Liver (tissue), 9 donors: ENCODE data around the gene EZR. TPM values are rescaled to one million over a fixed set of nuclear protein-coding genes. Genes with fewer than 3 reads are reported as not detected.

Experiments used
- DNase-seq: peaks from one replicate; pipeline ENCODE4 v3.0.0-alpha.2; 2017; ENCODE audit warnings: low spot score
- H3K27ac ChIP-seq, 2 donors: one replicate each; pipeline ENCODE4 v1.7.0; 2013; ENCODE audit warnings: inconsistent platforms in 2 of 2, low read length in 2 of 2, control low read depth in 1 of 2, low read depth in 1 of 2, mild to moderate bottlenecking in 1 of 2
- H3K27me3 ChIP-seq, 4 donors: one replicate each; pipeline versions ENCODE4 v1.6.1 to v1.7.0; 2013; ENCODE audit warnings: low read length in 3 of 4, inconsistent platforms in 1 of 4, mild to moderate bottlenecking in 1 of 4, moderate library complexity in 1 of 4; ENCODE audit not compliant: control insufficient read depth in 4 of 4, insufficient read depth in 4 of 4
- H3K36me3 ChIP-seq, 4 donors: one replicate each; pipeline versions ENCODE4 v1.6.1 to v1.7.0; 2013; ENCODE audit warnings: low read length in 3 of 4, mild to moderate bottlenecking in 3 of 4, low read depth in 1 of 4, moderate library complexity in 1 of 4; ENCODE audit not compliant: control insufficient read depth in 4 of 4, insufficient read depth in 3 of 4
- H3K4me1 ChIP-seq, 4 donors: one replicate each; pipeline versions ENCODE4 v1.6.1 to v1.7.0; 2013; ENCODE audit warnings: low read length in 3 of 4, mild to moderate bottlenecking in 3 of 4, moderate library complexity in 1 of 4; ENCODE audit not compliant: control insufficient read depth in 4 of 4, insufficient read depth in 4 of 4
- H3K4me3 ChIP-seq, 3 donors: one replicate each; pipeline versions ENCODE4 v1.6.1 to v1.7.0; 2013; ENCODE audit warnings: low read length in 3 of 3, control low read depth in 1 of 3, low read depth in 1 of 3, mild to moderate bottlenecking in 1 of 3
- H3K9ac ChIP-seq, 2 donors: one replicate each; pipeline ENCODE4 v1.7.0; 2013; ENCODE audit warnings: low read length in 2 of 2, mild to moderate bottlenecking in 2 of 2, moderate library complexity in 2 of 2, control low read depth in 1 of 2, low read depth in 1 of 2
- H3K9me3 ChIP-seq, 4 donors: one replicate each; pipeline versions ENCODE4 v1.6.1 to v1.7.0; 2013; ENCODE audit warnings: low read length in 3 of 4; ENCODE audit not compliant: control insufficient read depth in 4 of 4
- ATF3 ChIP-seq: IDR thresholded peaks from 2 replicates; pipeline ENCODE4 v1.6.1; 2016; ENCODE audit warnings: antibody characterized with exemption
- CTCF ChIP-seq: fragments of 150-350 bp; IDR thresholded peaks from 2 replicates; pipeline ENCODE4 v1.5.1; 2017; ENCODE audit warnings: improper control_type of control experiment, low read depth, low read length; ENCODE audit not compliant: missing input control
- EGR1 ChIP-seq, 2 donors: IDR thresholded peaks; 2 replicates each; pipeline ENCODE4 v1.6.1; 2016 to 2018; ENCODE audit warnings: antibody characterized with exemption in 2 of 2, low read depth in 2 of 2
- FOXA1 ChIP-seq: IDR thresholded peaks from 2 replicates; pipeline ENCODE4 v1.6.1; 2016; ENCODE audit warnings: antibody characterized with exemption
- FOXA2 ChIP-seq: IDR thresholded peaks from 2 replicates; pipeline ENCODE4 v1.6.1; 2016; ENCODE audit warnings: antibody characterized with exemption
- GABPA ChIP-seq, 2 donors: IDR thresholded peaks in 1 of 2; conservative IDR thresholded peaks in 1 of 2; 2 replicates each; pipeline ENCODE4 v1.6.1; 2016; ENCODE audit warnings: antibody characterized with exemption in 2 of 2, mild to moderate bottlenecking in 1 of 2, moderate library complexity in 1 of 2
- HNF4A ChIP-seq, 2 donors: conservative IDR thresholded peaks; 2 replicates each; pipeline ENCODE4 v1.6.1; 2016; ENCODE audit warnings: antibody characterized with exemption in 2 of 2, mild to moderate bottlenecking in 2 of 2
- HNF4G ChIP-seq: IDR thresholded peaks from 2 replicates; pipeline ENCODE4 v1.6.1; 2016; ENCODE audit warnings: antibody characterized with exemption
- JUND ChIP-seq, 2 donors: IDR thresholded peaks; 2 replicates each; pipeline ENCODE4 v1.6.1; 2016; ENCODE audit warnings: antibody characterized with exemption in 2 of 2
- MAX ChIP-seq: IDR thresholded peaks from 2 replicates; pipeline ENCODE4 v1.6.1; 2016; ENCODE audit warnings: antibody characterized with exemption
- NR2F2 ChIP-seq: IDR thresholded peaks from 2 replicates; pipeline ENCODE4 v1.6.1; 2016; ENCODE audit warnings: antibody characterized with exemption
- RAD21 ChIP-seq, 2 donors: IDR thresholded peaks; 2 replicates each; pipeline ENCODE4 v1.6.1; 2016; ENCODE audit warnings: antibody characterized with exemption in 2 of 2, mild to moderate bottlenecking in 2 of 2
- RXRA ChIP-seq, 2 donors: IDR thresholded peaks; 2 replicates each; pipeline ENCODE4 v1.6.1; 2017 to 2018; ENCODE audit warnings: antibody characterized with exemption in 2 of 2, mild to moderate bottlenecking in 1 of 2
- SP1 ChIP-seq: IDR thresholded peaks from 2 replicates; pipeline ENCODE4 v1.6.1; 2018; ENCODE audit warnings: antibody characterized with exemption, mild to moderate bottlenecking
- TAF1 ChIP-seq: conservative IDR thresholded peaks from 2 replicates; pipeline ENCODE4 v1.6.1; 2016; ENCODE audit warnings: antibody characterized with exemption, mild to moderate bottlenecking
- YY1 ChIP-seq: IDR thresholded peaks from 2 replicates; pipeline ENCODE4 v1.6.1; 2016; ENCODE audit warnings: antibody characterized with exemption, mild to moderate bottlenecking
- ZBTB33 ChIP-seq: IDR thresholded peaks from 2 replicates; pipeline ENCODE4 v1.6.1; 2016; ENCODE audit warnings: antibody characterized with exemption
- WGBS: extraction: QIAGEN DNeasy Blood & Tissue Kit; methylation state at CpG from one replicate; pipeline ENCODE4 v1.1.7; 2013; 5-methylcytosine and 5-hydroxymethylcytosine counted together
- polyA plus RNA-seq, 2 donors: library from polyadenylated mRNA; stranded (reverse) in 1 of 2; unstranded in 1 of 2; fragments of 200-250 nt in 1 of 2; fragments of >200 nt in 1 of 2; fragmentation: Nextera tagmentation in 1 of 2; extraction: Ambion mirVana in 1 of 2; gene quantifications; one replicate each; pipeline versions ENCODE4 v1.2.1 to v1.2.3, GENCODE V29; 2013 to 2015
- total RNA-seq, 2 donors: library from RNA; depleted of rRNA; stranded (reverse); fragments of >200 nt; gene quantifications; one replicate each; pipeline ENCODE4 v1.2.3, GENCODE V29; 2014
- donor health status: healthy.
- donor health status: healthy.
- donor health status: healthy.
- donor health status: healthy.
- donor health status: healthy.

The EZR gene
- total and polyA plus RNA-seq, 4 donors, result 22.0 to 35.4 (median 25.4) TPM

- Histone ChIP-seq H3K27ac (no peak overlapping the region), H3K27me3 (peaks cover 0 to 2% (median 0%) of the 10 kb centered on the region in 4 donors)
These were observed 28.6 kb upstream of the EZR start for GRCh38 chr6:158847786-158848185.

GRCh38 chr6:158847012-158847529 is 27.9 kb upstream of the EZR start:
- H3K9me3 ChIP-seq, result no peaks in the 10 kb centered on the region
- TF ChIP-seq EGR1 (IDR thresholded peaks at IDR 0.05; ENCODE audit: low read depth in 2 of 2), result no peak
- TF ChIP-seq ZBTB33, result no peak
- TF ChIP-seq NR2F2, result no peak
- no peak for TF ChIP-seq RAD21 (IDR thresholded peaks at IDR 0.05)
- no peak for TF ChIP-seq HNF4G
- no peak for TF ChIP-seq MAX
- TF ChIP-seq GABPA (IDR thresholded peaks at IDR 0.05 in 1 of 2, conservative IDR thresholded peaks at IDR 0.05 in 1 of 2), result no peak
- no peak for TF ChIP-seq FOXA2
- no peak for TF ChIP-seq JUND (IDR thresholded peaks at IDR 0.05)
- no peak for TF ChIP-seq HNF4A (conservative IDR thresholded peaks at IDR 0.05)
- TF ChIP-seq TAF1, result no peak
- no peak for TF ChIP-seq FOXA1
- TF ChIP-seq ATF3, result no peak
- H3K4me3 ChIP-seq, result no peak overlapping the region
- H3K9ac ChIP-seq, result no peak overlapping the region
- H3K36me3 ChIP-seq, result no peaks in the 10 kb centered on the region
- no peak for DNase-seq
- peaks cover 0 to 2% (median 0%) of the 10 kb centered on the region in 4 donors for H3K27me3 ChIP-seq
- H3K4me1 ChIP-seq, result no peaks in the 10 kb centered on the region
- 88% methylated on average over 11 of the region's 11 CpGs for WGBS
- no peak overlapping the region for H3K27ac ChIP-seq

More at GRCh38 chr6:158847786-158848185, 28.6 kb upstream of the EZR start:
- no peaks in the 10 kb centered on the region for H3K9me3 ChIP-seq
- H3K4me1 ChIP-seq, result no peaks in the 10 kb centered on the region
- TF ChIP-seq FOXA1 (no peak), NR2F2 (no peak), CTCF (no peak), FOXA2 (no peak), SP1 (no peak), ZBTB33 (no peak), HNF4G (no peak), TAF1 (no peak), JUND (IDR thresholded peaks at IDR 0.05) (no peak), EGR1 (IDR thresholded peaks at IDR 0.05; ENCODE audit: low read depth in 2 of 2) (no peak), MAX (no peak), YY1 (no peak), RAD21 (IDR thresholded peaks at IDR 0.05) (no peak), HNF4A (conservative IDR thresholded peaks at IDR 0.05) (no peak), GABPA (IDR thresholded peaks at IDR 0.05 in 1 of 2, conservative IDR thresholded peaks at IDR 0.05 in 1 of 2) (no peak), RXRA (IDR thresholded peaks at IDR 0.05) (no peak)
- no peak overlapping the region for H3K9ac ChIP-seq
- no peak overlapping the region for H3K4me3 ChIP-seq
- no peak for DNase-seq
- WGBS, result 94% methylated on average over 4 of the region's 4 CpGs
- no peaks in the 10 kb centered on the region for H3K36me3 ChIP-seq
